ENCODE measurements around the gene SHKBP1.

Gene SHKBP1

GRCh38 chr19:40594657-40595091, 18.0 kb downstream of the SHKBP1 start (continued):
- TF ChIP-seq ZNF521 (tag by site-specific recombination; IDR thresholded peaks at IDR 0.05) (no peak), ZNF501 (tag by site-specific recombination; IDR thresholded peaks at IDR 0.05) (no peak), ZNF19 (tag by site-specific recombination; IDR thresholded peaks at IDR 0.05; ENCODE audit: low read depth) (no peak), ZNF791 (tag by site-specific recombination; IDR thresholded peaks at IDR 0.05) (no peak)

DNA sequence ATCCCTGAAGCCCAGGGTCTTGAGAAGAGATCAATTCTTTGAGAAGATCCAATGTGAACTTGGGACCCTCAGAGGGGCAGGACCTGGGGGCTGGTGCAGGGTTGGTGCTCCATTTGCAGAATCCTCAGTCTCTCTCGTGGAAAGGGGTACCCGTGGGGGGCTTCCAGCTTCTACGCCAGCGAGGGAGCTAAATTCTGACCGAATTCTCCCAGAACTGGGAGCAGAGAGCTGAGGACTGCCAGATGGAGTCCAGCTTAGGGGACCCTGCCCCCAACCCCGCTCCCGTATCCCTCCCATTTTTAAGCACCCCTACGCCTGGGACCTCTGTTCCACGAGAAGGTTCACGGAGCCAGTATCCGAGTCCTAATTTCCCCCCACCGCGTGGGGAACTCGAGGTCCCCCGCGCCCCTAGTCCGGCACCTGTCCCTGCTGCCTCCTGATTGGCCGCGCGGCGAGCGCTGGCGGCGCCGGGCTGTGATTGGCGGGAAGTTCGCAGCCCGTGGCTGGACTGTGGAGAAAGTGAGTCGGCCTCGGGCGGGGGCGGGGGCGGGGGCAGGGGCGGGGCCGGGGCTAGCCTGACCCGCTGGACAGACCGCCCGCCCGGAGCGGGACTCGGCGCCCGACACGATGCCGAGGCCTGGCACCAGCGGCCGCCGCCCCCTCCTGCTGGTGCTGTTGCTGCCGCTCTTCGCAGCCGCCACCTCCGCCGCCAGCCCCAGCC, 20.1 kb downstream of the SHKBP1 start:
- H3K4me3 ChIP-seq (ENCODE audit: low read depth, low read length), result no peak overlapping the region
- H3K9me3 ChIP-seq (ENCODE audit: control insufficient read depth, insufficient read depth, low read depth, low read length), result no peaks in the 10 kb centered on the region
- no peak overlapping the region for H3K27ac ChIP-seq (ENCODE audit: extremely low read depth, low read depth, low read length)
- ChIA-PET POLR2A (interaction anchor here (0.9 to 1.2 kb wide), 2 partner anchors 26 to 47 kb away, joined by 4 to 6 read pairs; no protein-coding TSS in a partner anchor), CTCF (interaction anchor here (0.7 to 20.7 kb wide), 12 partner anchors 8 to 181 kb away, joined by 3 to 470 read pairs (median 18); partner anchors contain the start of gene BLVRB)
- H3K4me1 ChIP-seq (ENCODE audit: control insufficient read depth, insufficient read depth, low read length), result peaks cover 42% of the 10 kb centered on the region
- no peaks in the 10 kb centered on the region; a peak in 1 of 3 replicates for H3K36me3 ChIP-seq (ENCODE audit: control insufficient read depth in 2 of 2, insufficient read depth in 1 of 2, low read length in 2 of 2)
- TF ChIP-seq SP2 (tag by site-specific recombination; IDR thresholded peaks at IDR 0.05), result peak; percentile 82
- TF ChIP-seq GLIS1 (tag by site-specific recombination; IDR thresholded peaks at IDR 0.05), result peak; percentile 17; the same call in 1 of the 2 replicates
- TF ChIP-seq, protein P1, sequence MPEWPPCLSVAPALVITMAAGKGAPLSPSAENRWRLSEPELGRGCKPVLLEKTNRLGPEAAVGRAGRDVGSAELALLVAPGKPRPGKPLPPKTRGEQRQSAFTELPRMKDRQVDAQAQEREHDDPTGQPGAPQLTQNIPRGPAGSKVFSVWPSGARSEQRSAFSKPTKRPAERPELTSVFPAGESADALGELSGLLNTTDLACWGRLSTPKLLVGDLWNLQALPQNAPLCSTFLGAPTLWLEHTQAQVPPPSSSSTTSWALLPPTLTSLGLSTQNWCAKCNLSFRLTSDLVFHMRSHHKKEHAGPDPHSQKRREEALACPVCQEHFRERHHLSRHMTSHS (tag by site-specific recombination; IDR thresholded peaks at IDR 0.05), result no peak
- TF ChIP-seq INSM2 (tag by site-specific recombination; IDR thresholded peaks at IDR 0.05), result no peak
- TF ChIP-seq ZNF692 (tag by site-specific recombination; IDR thresholded peaks at IDR 0.05), result 0 out of 2 replicates have a peak, but pooled peaks have one; percentile 16
- peak; percentile 64 for TF ChIP-seq SP3 (tag by site-specific recombination; IDR thresholded peaks at IDR 0.05)
- no peak for TF ChIP-seq ZNF623 (tag by site-specific recombination; IDR thresholded peaks at IDR 0.05)
- TF ChIP-seq, protein P2, sequence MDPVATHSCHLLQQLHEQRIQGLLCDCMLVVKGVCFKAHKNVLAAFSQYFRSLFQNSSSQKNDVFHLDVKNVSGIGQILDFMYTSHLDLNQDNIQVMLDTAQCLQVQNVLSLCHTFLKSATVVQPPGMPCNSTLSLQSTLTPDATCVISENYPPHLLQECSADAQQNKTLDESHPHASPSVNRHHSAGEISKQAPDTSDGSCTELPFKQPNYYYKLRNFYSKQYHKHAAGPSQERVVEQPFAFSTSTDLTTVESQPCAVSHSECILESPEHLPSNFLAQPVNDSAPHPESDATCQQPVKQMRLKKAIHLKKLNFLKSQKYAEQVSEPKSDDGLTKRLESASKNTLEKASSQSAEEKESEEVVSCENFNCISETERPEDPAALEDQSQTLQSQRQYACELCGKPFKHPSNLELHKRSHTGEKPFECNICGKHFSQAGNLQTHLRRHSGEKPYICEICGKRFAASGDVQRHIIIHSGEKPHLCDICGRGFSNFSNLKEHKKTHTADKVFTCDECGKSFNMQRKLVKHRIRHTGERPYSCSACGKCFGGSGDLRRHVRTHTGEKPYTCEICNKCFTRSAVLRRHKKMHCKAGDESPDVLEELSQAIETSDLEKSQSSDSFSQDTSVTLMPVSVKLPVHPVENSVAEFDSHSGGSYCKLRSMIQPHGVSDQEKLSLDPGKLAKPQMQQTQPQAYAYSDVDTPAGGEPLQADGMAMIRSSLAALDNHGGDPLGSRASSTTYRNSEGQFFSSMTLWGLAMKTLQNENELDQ (tag by site-specific recombination; IDR thresholded peaks at IDR 0.05; ENCODE audit: low read depth), result no peak
- 0 out of 2 replicates have a peak, but pooled peaks have one; percentile 8 for TF ChIP-seq PRDM4 (tag by site-specific recombination; IDR thresholded peaks at IDR 0.05)
- TF ChIP-seq ZNF777 (tag by site-specific recombination; IDR thresholded peaks at IDR 0.05; ENCODE audit: borderline replicate concordance), result no peak
- TF ChIP-seq, protein P3, sequence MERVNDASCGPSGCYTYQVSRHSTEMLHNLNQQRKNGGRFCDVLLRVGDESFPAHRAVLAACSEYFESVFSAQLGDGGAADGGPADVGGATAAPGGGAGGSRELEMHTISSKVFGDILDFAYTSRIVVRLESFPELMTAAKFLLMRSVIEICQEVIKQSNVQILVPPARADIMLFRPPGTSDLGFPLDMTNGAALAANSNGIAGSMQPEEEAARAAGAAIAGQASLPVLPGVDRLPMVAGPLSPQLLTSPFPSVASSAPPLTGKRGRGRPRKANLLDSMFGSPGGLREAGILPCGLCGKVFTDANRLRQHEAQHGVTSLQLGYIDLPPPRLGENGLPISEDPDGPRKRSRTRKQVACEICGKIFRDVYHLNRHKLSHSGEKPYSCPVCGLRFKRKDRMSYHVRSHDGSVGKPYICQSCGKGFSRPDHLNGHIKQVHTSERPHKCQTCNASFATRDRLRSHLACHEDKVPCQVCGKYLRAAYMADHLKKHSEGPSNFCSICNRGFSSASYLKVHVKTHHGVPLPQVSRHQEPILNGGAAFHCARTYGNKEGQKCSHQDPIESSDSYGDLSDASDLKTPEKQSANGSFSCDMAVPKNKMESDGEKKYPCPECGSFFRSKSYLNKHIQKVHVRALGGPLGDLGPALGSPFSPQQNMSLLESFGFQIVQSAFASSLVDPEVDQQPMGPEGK (tag by site-specific recombination; IDR thresholded peaks at IDR 0.05), result peak; percentile 78
- TF ChIP-seq ZNF140 (tag by site-specific recombination; IDR thresholded peaks at IDR 0.05), result no peak
- TF ChIP-seq ZBTB8A (tag by site-specific recombination; IDR thresholded peaks at IDR 0.05), result 0 out of 2 replicates have a peak, but pooled peaks have one; percentile 7
- TF ChIP-seq ZNF335 (tag by site-specific recombination; conservative IDR thresholded peaks at IDR 0.05), result peak; percentile 50
- TF ChIP-seq ZBTB17 (tag by site-specific recombination; IDR thresholded peaks at IDR 0.05), result peak; percentile 42; the same call in 1 of the 2 replicates
- TF ChIP-seq ZBTB21 (tag by site-specific recombination; IDR thresholded peaks at IDR 0.05), result 0 out of 2 replicates have a peak, but pooled peaks have one; percentile 9
- TF ChIP-seq, protein P4, sequence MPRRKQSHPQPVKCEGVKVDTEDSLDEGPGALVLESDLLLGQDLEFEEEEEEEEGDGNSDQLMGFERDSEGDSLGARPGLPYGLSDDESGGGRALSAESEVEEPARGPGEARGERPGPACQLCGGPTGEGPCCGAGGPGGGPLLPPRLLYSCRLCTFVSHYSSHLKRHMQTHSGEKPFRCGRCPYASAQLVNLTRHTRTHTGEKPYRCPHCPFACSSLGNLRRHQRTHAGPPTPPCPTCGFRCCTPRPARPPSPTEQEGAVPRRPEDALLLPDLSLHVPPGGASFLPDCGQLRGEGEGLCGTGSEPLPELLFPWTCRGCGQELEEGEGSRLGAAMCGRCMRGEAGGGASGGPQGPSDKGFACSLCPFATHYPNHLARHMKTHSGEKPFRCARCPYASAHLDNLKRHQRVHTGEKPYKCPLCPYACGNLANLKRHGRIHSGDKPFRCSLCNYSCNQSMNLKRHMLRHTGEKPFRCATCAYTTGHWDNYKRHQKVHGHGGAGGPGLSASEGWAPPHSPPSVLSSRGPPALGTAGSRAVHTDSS (tag by site-specific recombination; IDR thresholded peaks at IDR 0.05), result no peak
